OCI-LY3 (cell line): Measurements from ENCODE around the gene BORCS8.

Source experiments
- H2AFZ ChIP-seq: fragments of 200-600, 300-600 bp; shearing (Covaris generic); 2 replicates; pipeline ENCODE4 v1.6.0; 2014; ENCODE audit warnings: antibody characterized with exemption, low read depth, low read length
- H3K27ac ChIP-seq: fragments of 200-600, 300-600 bp; sonication (generic); 2 replicates; pipeline ENCODE4 v1.5.1; 2014; ENCODE audit warnings: mild to moderate bottlenecking, low read length, moderate library complexity, mixed read lengths
- H3K27me3 ChIP-seq: fragments of 200-600, 300-600 bp; sonication (generic); 2 replicates; pipeline ENCODE4 v1.6.1; 2014; ENCODE audit warnings: low read depth, low read length, mixed read lengths
- H3K36me3 ChIP-seq: fragments of 200-600, 300-600 bp; sonication (generic); replicated peaks from 2 replicates; pipeline ENCODE3; 2014; ENCODE audit warnings: low read depth, low read length, mixed read lengths
- H3K4me1 ChIP-seq: fragments of 300-600, 200-600 bp; sonication (generic); 2 replicates; pipeline ENCODE4 v1.6.1; 2014; ENCODE audit warnings: low read length, mixed read lengths
- H3K4me2 ChIP-seq: fragments of 200-600, 300-600 bp; sonication (generic); 2 replicates; pipeline ENCODE4 v1.6.1; 2014; ENCODE audit warnings: low read length, mixed read lengths
- H3K4me3 ChIP-seq: fragments of 300-600, 200-600 bp; sonication (generic); 2 replicates; pipeline ENCODE4 v1.5.1; 2014; ENCODE audit warnings: antibody characterized with exemption, mild to moderate bottlenecking, low read length, moderate library complexity
- H3K79me2 ChIP-seq: fragments of 300-600, 200-600 bp; shearing (Covaris generic); 2 replicates; pipeline ENCODE4 v1.6.1; 2014; ENCODE audit warnings: mild to moderate bottlenecking, low read length, mixed read lengths
- H3K9ac ChIP-seq: fragments of 300-600, 200-600 bp; shearing (Covaris generic); 2 replicates; pipeline ENCODE4 v1.6.0; 2014; ENCODE audit warnings: mild to moderate bottlenecking, low read length, moderate library complexity
- H3K9me3 ChIP-seq: fragments of 200-600, 300-600 bp; shearing (Covaris generic); 2 replicates; pipeline ENCODE4 v1.6.1; 2014; ENCODE audit warnings: low read length, mixed read lengths; ENCODE audit not compliant: insufficient read depth
- H4K20me1 ChIP-seq: fragments of 200-600, 300-600 bp; sonication (generic); 2 replicates; pipeline ENCODE4 v1.6.1; 2016; ENCODE audit warnings: low read length, mixed read lengths; ENCODE audit not compliant: insufficient read depth
- EZH2phosphoT487 ChIP-seq: fragments of 200-600 bp; shearing (Covaris generic); IDR thresholded peaks from 2 replicates; pipeline ENCODE4 v1.6.1; 2018; ENCODE audit warnings: antibody characterized with exemption, mixed run types, low read depth
- TF ChIP-seq, protein P1 (sequence below): fragments of 200-600, 300-600 bp; sonication (generic); IDR thresholded peaks from 2 replicates; pipeline ENCODE4 v1.5.1; 2014; ENCODE audit warnings: antibody characterized with exemption, low read length, low read depth

The BORCS8 gene

DNA sequence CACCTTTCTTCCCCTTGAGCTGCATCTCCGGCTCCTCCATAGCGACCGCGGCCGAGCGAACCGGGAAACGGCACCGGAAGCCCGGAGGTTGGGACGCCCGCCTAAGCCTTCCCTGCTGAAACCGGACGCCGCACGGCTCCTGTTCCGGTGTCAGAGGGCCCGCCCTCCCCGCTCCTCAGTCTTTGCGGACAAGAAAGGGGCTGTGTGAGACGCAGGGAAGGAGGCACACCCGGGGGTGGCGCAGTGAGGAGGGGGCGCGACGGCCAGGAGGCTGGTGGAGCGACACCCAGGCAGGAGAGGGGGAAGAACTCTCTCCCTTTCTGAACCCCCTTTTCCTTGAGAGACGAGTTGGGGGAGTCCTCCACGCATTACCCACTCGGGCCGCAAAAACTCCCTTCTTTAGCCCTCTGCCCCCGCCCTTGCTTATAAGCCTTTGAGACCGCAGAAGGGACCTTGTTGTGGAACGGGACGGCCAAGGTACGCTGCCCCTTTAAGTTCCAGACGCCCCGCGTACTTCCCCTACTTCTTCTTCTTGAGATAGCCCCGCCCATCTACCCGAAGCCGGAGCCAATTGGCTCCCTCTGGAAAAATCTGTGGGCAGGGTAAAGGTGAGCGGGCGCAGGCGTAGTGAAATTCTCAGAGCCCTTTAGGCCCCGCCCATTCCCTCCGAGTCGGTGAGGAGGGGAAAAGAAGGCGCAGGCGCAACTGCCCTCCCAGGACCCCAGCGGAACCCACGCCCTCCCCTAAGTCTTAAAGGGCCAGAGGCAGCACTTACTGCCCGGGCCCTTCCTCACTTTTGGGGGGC lies at the start of gene BORCS8, which contains the start of gene RFXANK:
Gene BORCS8 (minus strand): TSS at position 75 of the 805 bp plus-strand sequence. CDS start 35 bp downstream, at position 40.
Gene RFXANK (plus strand): TSS at position 181 of the 805 bp plus-strand sequence. CDS start 1,689 bp downstream, outside the sequence.
- no peak for TF ChIP-seq EZH2phosphoT487
- TF ChIP-seq, protein P1, sequence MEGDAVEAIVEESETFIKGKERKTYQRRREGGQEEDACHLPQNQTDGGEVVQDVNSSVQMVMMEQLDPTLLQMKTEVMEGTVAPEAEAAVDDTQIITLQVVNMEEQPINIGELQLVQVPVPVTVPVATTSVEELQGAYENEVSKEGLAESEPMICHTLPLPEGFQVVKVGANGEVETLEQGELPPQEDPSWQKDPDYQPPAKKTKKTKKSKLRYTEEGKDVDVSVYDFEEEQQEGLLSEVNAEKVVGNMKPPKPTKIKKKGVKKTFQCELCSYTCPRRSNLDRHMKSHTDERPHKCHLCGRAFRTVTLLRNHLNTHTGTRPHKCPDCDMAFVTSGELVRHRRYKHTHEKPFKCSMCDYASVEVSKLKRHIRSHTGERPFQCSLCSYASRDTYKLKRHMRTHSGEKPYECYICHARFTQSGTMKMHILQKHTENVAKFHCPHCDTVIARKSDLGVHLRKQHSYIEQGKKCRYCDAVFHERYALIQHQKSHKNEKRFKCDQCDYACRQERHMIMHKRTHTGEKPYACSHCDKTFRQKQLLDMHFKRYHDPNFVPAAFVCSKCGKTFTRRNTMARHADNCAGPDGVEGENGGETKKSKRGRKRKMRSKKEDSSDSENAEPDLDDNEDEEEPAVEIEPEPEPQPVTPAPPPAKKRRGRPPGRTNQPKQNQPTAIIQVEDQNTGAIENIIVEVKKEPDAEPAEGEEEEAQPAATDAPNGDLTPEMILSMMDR: no peak
- H3K9me3 ChIP-seq: no peaks in the 10 kb centered on the region
- no peaks in the 10 kb centered on the region for H4K20me1 ChIP-seq
- H3K4me1 ChIP-seq: peaks cover 14% of the 10 kb centered on the region
- peak within 1 kb of the TSS; percentile 100 for H3K9ac ChIP-seq
- H3K79me2 ChIP-seq: peaks cover 54% of the 10 kb centered on the region
- peak within 1 kb of the TSS; percentile 94 for H3K4me3 ChIP-seq
- peaks cover 26% of the 10 kb centered on the region for H3K36me3 ChIP-seq
- no peaks in the 10 kb centered on the region for H3K27me3 ChIP-seq
- H3K27ac ChIP-seq: peak within 1 kb of the TSS; percentile 96
- H2AFZ ChIP-seq: peak within 1 kb of the TSS; percentile 95
- peak within 1 kb of the TSS; percentile 93 for H3K4me2 ChIP-seq

DNA sequence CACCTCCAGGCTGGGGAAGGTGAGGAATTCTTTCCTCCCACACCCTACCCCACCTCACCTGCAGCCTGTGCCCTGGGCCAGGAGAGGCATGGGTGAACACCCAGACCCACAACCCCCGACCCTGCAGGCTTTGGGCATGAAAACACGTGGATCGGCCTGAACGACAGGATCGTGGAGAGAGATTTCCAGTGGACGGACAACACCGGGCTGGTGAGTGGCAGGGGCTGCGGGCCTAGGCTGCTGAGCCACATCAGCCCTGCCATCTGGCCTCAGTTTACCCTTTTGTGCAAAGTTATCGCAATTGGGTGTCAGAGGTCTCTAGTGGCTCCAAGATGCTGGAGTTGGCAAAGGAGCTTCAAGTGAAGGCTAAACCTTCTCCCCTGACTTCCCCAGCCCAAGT lies 48.5 kb upstream of the BORCS8 start:
- TF ChIP-seq EZH2phosphoT487: no peak
- TF ChIP-seq, protein P1: no peak
- Histone ChIP-seq H3K36me3 (no peaks in the 10 kb centered on the region), H3K9ac (no peak overlapping the region), H3K79me2 (no peaks in the 10 kb centered on the region), H3K9me3 (peaks cover 8% of the 10 kb centered on the region), H3K27ac (no peak overlapping the region), H3K27me3 (no peaks in the 10 kb centered on the region), H3K4me3 (no peak overlapping the region), H3K4me1 (no peaks in the 10 kb centered on the region), H3K4me2 (no peak overlapping the region), H2AFZ (no peak overlapping the region), H4K20me1 (no peaks in the 10 kb centered on the region)

DNA sequence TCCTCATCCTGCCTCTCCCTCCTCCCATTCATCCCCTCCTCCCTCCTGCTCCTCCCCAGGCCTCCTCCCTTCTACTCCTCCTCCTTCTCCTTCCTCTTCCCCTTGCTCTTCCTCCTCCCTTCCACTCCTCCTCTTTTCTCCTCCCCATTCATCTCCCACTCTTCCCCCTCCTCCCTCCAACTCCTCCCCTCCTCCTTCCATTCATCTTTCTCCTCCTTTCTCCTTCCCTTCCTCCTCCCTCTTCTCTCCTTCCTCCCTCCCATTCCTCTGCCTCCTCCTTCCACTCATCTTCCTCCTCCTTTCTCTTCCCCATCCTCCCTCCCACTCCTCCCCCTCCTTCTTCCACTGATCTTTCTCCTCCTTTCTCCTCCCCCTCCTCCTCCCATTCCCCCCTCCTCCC lies 47.7 kb upstream of the BORCS8 start:
- no peak overlapping the region for H2AFZ ChIP-seq
- no peak overlapping the region for H3K27ac ChIP-seq
- H3K4me3 ChIP-seq: no peak overlapping the region
- no peak overlapping the region for H3K9ac ChIP-seq
- H3K4me2 ChIP-seq: no peak overlapping the region
- no peaks in the 10 kb centered on the region for H3K36me3 ChIP-seq
- no peaks in the 10 kb centered on the region for H3K79me2 ChIP-seq
- no peaks in the 10 kb centered on the region for H4K20me1 ChIP-seq
- no peaks in the 10 kb centered on the region for H3K27me3 ChIP-seq
- H3K9me3 ChIP-seq: peaks cover 11% of the 10 kb centered on the region
- TF ChIP-seq, protein P1: no peak
- no peak for TF ChIP-seq EZH2phosphoT487
- no peaks in the 10 kb centered on the region for H3K4me1 ChIP-seq

DNA sequence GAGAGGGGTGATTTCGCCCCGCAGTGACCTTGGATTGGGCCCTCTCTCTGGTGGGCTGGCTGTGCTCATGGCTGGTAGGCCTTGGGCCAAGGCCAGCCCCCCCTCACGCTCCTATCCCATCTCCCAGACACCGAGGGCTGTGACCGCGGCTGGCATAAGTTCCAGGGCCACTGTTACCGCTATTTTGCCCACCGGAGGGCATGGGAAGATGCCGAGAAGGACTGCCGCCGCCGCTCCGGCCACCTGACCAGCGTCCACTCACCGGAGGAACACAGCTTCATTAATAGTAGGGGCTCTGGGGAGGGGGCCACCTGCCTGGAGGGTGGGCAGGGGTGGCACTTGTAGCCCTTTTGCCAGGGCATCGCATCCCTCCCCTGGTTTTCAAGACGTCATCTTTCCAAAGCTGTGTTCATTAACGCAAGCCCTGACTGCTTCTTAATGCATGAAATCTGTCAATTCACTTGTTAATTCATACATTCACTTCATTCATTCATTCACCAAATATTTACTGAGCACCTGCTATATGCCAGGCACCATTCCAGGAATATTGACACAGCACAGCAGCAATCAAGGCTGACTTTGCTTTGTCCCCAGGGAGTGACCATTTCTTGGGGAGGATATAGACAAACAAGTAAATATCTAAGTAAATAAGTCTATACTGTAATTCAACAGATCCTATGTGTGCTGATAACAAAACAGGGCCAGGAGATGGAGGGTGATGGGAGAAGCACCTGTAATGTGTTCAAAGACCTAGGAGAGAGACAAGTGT lies 46.4 kb upstream of the BORCS8 start:
- Histone ChIP-seq H3K9ac (no peak overlapping the region), H3K4me3 (no peak overlapping the region)

More for the DNA sequence above, 46.4 kb upstream of the BORCS8 start:
- Histone ChIP-seq H3K79me2 (no peaks in the 10 kb centered on the region), H3K4me1 (no peaks in the 10 kb centered on the region), H4K20me1 (no peaks in the 10 kb centered on the region), H3K4me2 (no peak overlapping the region), H3K27ac (no peak overlapping the region), H3K36me3 (no peaks in the 10 kb centered on the region), H2AFZ (no peak overlapping the region), H3K9me3 (peaks cover 20% of the 10 kb centered on the region), H3K27me3 (no peaks in the 10 kb centered on the region)
- TF ChIP-seq, protein P1: no peak
- TF ChIP-seq EZH2phosphoT487: no peak
